Thyroid gland (tissue), 4 donors: Measurements from ENCODE around the gene PABPC1L2B. TPM values are rescaled to one million over a fixed set of nuclear protein-coding genes. Genes with fewer than 3 reads are reported as not detected.

Experiments used
- DNase-seq, 2 donors: peaks; one replicate each; pipeline ENCODE4 v3.0.0-alpha.2; 2019
- H3K27ac ChIP-seq, 3 donors: fragments of 200-600 bp; sonication (generic); 1 replicate in 2 of 3; 2 replicates in 1 of 3; pipeline ENCODE4 v1.5.1; 2016 to 2019; ENCODE audit warnings: mild to moderate bottlenecking in 1 of 3, moderate library complexity in 1 of 3
- H3K27me3 ChIP-seq: fragments of 200-600 bp; sonication (generic); one replicate; pipeline ENCODE4 v1.5.1; 2019
- H3K36me3 ChIP-seq, 2 donors: fragments of 200-600 bp; sonication (generic); one replicate each; pipeline ENCODE4 v1.5.1; 2016 to 2019
- H3K4me1 ChIP-seq, 2 donors: fragments of 200-600 bp; sonication (generic); one replicate each; pipeline ENCODE4 v1.5.1; 2017 to 2019
- H3K4me3 ChIP-seq, 3 donors: fragments of 200-600 bp; sonication (generic); replicated peaks in 1 of 3; 1 replicate in 2 of 3; 2 replicates in 1 of 3; pipeline ENCODE4 v1.5.1; 2016; ENCODE audit warnings: mild to moderate bottlenecking in 1 of 3
- H3K9me3 ChIP-seq: fragments of 200-600 bp; sonication (generic); one replicate; pipeline ENCODE4 v1.5.1; 2017
- POLR2A ChIP-seq, 2 donors: fragments of 450-650 bp; IDR thresholded peaks; one replicate each; pipeline ENCODE4 v1.6.1; 2017; ENCODE audit warnings: antibody characterized with exemption in 2 of 2, mild to moderate bottlenecking in 2 of 2, moderate library complexity in 1 of 2
- WGBS, 2 donors: methylation state at CpG; one replicate each; pipeline ENCODE4 v1.1.5; 2017; 5-methylcytosine and 5-hydroxymethylcytosine counted together
- intact Hi-C: fragments of 100-400 bp; cut with DNase I; formaldehyde crosslinking; loops from one replicate; pipeline ENCODE4 v1.15.1; 2023
- total RNA-seq, 4 donors: library from RNA; depleted of rRNA; stranded (reverse); fragments of >200 nt; gene quantifications; one replicate each; pipeline ENCODE4 v1.2.3, GENCODE V29; 2016
- TF ChIP-seq, protein P1 (sequence below), 6 experiments: fragments of 200-600 bp in 3 of 6; fragments of 450-650 bp in 3 of 6; sonication (generic) in 3 of 6; IDR thresholded peaks; one replicate each; pipeline ENCODE4 v1.5.1; 2016 to 2019; ENCODE audit warnings: antibody characterized with exemption in 6 of 6, mild to moderate bottlenecking in 2 of 6, inconsistent platforms in 1 of 6, moderate library complexity in 1 of 6

PABPC1L2B gene
- total RNA-seq, 4 donors from 2014 or later: not detected

DNA sequence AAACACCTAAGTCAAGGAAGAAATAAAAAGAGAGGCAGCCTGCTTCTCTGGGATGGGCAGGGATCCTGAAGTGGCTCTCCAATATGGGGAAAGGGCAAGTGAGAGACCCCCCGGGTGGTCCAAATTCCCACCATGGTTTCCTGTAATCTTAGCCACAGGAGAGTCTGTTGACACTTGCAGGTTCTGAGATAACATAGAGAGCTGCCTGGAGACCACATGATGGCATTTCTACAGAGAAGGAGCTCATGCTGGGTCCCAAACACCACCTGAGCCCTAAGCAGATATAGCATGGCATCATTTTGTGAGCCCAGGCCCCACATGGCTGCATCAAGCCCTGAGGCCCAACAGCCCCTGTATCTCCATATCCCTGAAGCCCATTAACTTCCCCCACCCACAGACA lies 26.1 kb downstream of the PABPC1L2B start:
- Histone ChIP-seq H3K4me3 (no peak overlapping the region), H3K9me3 (no peaks in the 10 kb centered on the region), H3K4me1 (no peaks in the 10 kb centered on the region), H3K27me3 (no peaks in the 10 kb centered on the region), H3K36me3 (no peaks in the 10 kb centered on the region), H3K27ac (no peak overlapping the region)
- intact Hi-C loops: no loop called here
- TF ChIP-seq, protein P1, sequence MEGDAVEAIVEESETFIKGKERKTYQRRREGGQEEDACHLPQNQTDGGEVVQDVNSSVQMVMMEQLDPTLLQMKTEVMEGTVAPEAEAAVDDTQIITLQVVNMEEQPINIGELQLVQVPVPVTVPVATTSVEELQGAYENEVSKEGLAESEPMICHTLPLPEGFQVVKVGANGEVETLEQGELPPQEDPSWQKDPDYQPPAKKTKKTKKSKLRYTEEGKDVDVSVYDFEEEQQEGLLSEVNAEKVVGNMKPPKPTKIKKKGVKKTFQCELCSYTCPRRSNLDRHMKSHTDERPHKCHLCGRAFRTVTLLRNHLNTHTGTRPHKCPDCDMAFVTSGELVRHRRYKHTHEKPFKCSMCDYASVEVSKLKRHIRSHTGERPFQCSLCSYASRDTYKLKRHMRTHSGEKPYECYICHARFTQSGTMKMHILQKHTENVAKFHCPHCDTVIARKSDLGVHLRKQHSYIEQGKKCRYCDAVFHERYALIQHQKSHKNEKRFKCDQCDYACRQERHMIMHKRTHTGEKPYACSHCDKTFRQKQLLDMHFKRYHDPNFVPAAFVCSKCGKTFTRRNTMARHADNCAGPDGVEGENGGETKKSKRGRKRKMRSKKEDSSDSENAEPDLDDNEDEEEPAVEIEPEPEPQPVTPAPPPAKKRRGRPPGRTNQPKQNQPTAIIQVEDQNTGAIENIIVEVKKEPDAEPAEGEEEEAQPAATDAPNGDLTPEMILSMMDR (IDR thresholded peaks at IDR 0.05): no peak
- no peak for TF ChIP-seq POLR2A (IDR thresholded peaks at IDR 0.05)
- no peak for DNase-seq
- 0% methylated on average over 1 of the region's 1 CpG; no CpG with 5 or more reads in 1 of the 2 donors for WGBS, 2 donors

Other genes starting within 250 kb of the PABPC1L2B start
- 1 to 10 TPM in 3 of 4 donors, not detected in 1; 1.7 to 2.8 (median 2.1) TPM for gene DMRTC1B, start 226.0 kb upstream of the PABPC1L2B start, total RNA-seq
- not detected for gene FAM236B, start 220.3 kb upstream of the PABPC1L2B start, total RNA-seq
- not detected for gene FAM236D, start 194.7 kb upstream of the PABPC1L2B start, total RNA-seq
- not detected for gene FAM236C, start 90.3 kb upstream of the PABPC1L2B start, total RNA-seq
- gene FAM236A, start 64.7 kb upstream of the PABPC1L2B start, total RNA-seq: 10 to 100 TPM in 1 of 4 donors, 1 to 10 TPM in 1, not detected in 2; 2.6 to 11.7 TPM
- under 1 TPM in 2 of 4 donors, not detected in 2; 0.27 to 0.45 TPM for gene DMRTC1, start 59.1 kb upstream of the PABPC1L2B start, total RNA-seq
- not detected for gene PABPC1L2A, start 76.6 kb downstream of the PABPC1L2B start, total RNA-seq
- gene NAP1L2, start 211.9 kb downstream of the PABPC1L2B start, total RNA-seq: 10 to 100 TPM in 2 of 4 donors, 1 to 10 TPM in 2; 5.6 to 13.9 (median 9.9) TPM